Suppressor macrophage treated with lipopolysaccharide for 1 hour (primary cell): Measurements from ENCODE around the gene MTG1.

Source experiments
- DNase-seq, 3 donors: peaks; one replicate each; pipeline ENCODE4 v3.0.0-alpha.2; 2020 to 2022

MTG1 gene, protein sequence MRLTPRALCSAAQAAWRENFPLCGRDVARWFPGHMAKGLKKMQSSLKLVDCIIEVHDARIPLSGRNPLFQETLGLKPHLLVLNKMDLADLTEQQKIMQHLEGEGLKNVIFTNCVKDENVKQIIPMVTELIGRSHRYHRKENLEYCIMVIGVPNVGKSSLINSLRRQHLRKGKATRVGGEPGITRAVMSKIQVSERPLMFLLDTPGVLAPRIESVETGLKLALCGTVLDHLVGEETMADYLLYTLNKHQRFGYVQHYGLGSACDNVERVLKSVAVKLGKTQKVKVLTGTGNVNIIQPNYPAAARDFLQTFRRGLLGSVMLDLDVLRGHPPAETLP

GRCh38 chr10:133394064-133394663 lies at the start of gene MTG1:
Gene MTG1, plus strand, starts transcription at chr10:133394157. Its CDS starts 64 bp downstream, at chr10:133394221.
- DNase-seq: peak; percentile 97 to 100 (median 98)

- DNase-seq: no peak
Observed at GRCh38 chr10:133344236-133344635, 49.7 kb upstream of the MTG1 start.

DNA sequence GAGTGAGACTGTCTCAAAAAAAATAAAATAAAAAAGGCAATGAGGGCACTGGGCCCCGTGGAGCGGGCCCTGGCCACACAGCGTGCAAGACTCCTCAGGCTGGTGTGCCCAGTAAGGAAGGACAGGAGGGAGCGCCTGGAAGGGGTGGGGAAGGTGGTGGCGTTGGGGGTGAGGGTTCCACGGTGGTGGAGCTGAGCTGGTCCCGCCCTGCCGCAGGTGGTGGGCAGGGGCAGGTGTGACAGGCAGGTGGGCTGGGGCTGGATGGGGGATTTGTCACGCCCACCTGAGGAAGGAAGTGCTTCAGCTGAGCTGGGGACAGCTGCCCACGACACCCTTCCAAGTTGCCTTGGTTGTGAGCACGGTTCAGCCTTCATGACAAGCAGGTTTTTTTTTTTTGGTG lies 47.5 kb upstream of the MTG1 start:
- no peak for DNase-seq

GRCh38 chr10:133347710-133348517 lies 46.0 kb upstream of the MTG1 start:
- no peak for DNase-seq

- DNase-seq: no peak
Observed at GRCh38 chr10:133349160-133349568, 44.8 kb upstream of the MTG1 start.

GRCh38 chr10:133349577-133350011 lies 44.4 kb upstream of the MTG1 start:
- no peak for DNase-seq

GRCh38 chr10:133350283-133350949 lies 43.5 kb upstream of the MTG1 start:
- DNase-seq: no peak

- no peak for DNase-seq
Observed at GRCh38 chr10:133350950-133351329, 43.0 kb upstream of the MTG1 start.

DNA sequence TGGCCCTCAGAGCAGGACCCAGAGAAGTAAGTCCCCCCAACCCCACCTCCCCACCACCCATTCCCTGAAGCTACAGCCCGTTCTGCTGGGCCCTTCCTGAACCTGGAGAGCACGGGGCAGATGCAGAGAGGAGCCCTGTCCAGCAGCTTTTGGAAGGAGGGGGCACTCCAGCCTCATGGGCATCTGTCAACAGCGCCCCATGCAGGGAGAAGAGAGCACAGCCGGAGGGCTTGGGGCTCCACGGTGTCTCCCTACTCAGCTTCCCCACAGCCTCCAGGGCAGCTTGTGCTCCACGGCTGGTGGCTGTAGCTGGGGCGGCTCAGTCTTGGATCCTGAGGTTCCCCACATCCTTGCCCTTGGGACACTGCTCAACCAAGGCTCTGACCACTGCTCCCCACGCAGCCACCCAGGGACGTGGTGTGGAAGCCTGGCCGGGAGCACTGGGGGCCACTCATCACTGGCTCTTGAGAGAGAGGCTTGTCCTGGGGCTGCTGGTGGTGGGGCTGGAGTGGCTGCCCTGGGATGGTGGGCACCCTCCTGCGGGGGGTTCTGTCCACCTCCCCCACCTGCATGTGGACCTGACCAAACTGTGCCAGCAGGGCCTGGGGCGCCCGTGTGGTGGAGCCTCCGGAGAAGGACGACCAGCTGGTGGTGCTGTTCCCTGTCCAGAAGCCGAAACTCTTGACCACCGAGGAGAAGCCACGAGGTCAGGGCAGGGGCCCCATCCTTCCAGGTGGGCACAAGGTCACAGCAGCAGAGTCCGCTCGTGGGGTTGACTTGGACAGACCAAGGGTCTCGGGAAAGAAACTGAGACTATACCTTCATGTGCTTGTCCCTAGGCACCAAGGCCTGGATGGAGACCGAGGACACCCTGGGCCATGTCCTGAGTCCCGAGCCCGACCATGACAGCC lies 42.3 kb upstream of the MTG1 start:
- no peak for DNase-seq

DNA sequence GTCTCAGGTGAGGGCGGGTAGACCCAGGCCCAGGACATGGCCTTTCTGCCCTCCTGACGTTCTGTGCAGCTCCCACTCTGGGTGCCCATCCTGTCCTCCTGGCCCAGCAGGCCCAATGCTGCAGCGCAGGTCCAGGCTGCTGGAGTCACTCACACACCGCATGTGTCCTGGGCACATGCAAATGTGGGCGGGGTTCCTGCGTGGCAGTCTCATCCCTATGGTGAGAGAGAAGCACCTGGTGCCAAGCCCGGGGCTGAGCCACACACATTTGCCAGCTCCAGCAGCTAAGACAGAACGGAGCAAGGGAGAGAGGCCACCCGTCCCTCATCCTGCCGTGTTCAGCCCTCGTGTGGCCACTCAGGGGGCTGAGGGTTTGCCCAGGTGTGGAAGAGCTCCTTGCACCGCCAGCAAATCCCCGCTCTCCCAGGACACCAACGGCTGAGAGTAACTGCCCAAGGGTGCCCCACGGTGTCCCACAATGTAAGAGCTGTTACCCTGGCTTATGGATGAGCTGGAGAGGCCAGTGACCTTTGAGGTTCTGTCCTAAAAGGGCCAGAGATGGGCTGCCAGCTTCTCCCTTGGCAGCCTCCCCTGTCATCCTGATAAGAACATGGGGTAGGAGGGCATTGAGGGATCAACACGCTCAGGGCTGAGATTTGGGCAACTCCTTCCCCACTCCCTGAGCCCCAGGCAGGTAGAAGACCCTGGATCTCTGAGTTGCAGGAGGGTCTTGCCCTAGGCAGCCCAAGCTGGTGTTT lies 40.6 kb upstream of the MTG1 start:
- no peak for DNase-seq

GRCh38 chr10:133353988-133354605 lies 39.9 kb upstream of the MTG1 start:
- DNase-seq: no peak

GRCh38 chr10:133354672-133355240 lies 39.2 kb upstream of the MTG1 start:
- DNase-seq: no peak

GRCh38 chr10:133355266-133355665 lies 38.7 kb upstream of the MTG1 start:
- no peak for DNase-seq

DNA sequence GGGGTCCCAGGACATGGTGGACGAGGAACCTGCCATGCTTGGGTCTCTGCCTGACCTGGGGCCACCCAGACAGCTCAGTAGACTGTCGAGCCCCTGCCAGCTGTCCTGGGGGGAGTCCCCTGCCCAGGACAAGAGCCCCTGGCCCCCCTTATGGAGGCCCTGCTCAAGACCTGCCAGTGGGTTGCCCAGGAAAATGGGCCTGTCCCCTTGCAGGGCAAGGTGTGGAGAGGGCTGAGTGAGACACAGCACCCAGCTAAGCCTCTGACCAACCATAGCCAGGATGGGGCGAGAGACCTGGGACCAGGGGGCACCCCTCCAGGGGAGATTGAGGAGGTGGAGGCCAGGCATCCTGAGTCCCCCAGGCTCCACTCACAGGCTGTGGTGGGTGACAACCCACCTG lies 38.0 kb upstream of the MTG1 start:
- no peak for DNase-seq

- no peak for DNase-seq
Observed at GRCh38 chr10:133356549-133357284, 37.2 kb upstream of the MTG1 start.

DNA sequence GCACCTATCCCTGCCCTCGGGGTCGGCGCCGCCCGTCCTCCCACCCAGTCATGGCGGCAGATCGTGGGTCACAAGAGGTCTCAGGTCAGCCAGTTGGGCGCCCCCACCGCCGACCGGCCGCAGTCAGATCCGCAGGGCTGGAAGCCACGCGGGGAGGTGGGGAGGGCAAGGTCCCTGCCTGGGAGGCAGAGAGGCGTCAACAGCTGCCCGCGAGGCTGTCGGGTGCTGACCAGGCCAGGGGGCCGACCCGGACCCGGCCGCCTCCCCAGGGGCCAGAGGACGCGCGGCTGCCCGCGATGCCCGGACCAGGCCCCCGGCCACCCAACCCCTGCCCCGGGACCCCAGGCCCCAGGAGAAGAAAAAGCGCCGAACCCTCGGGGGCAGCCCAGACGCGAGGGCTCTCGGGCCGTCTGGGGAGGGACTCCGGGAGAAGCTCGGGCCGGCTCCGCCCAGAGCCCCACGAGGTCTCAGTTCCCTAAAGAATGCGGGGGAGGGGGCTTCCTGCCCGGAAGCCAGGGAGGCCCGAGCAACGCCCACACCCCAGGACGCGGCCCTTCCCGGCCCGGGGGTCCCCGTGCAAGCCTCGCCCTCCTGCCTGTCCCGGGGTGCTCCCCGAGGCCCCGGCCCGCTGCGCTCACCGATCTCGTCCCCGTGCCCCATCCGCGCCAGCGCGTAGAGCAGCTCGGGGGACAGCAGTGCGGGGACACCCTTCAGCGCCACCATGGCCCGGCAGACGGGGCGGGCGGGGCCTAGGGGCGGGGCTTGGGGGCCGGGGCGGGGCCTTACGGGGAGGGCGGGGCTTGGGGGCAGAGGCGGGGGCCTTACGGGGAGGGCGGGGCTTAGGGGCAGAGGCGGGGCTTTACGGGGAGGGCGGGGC lies 36.4 kb upstream of the MTG1 start, which contains the start of gene FUOM:
FUOM (minus strand) TSS at position 735 of the 877 bp plus-strand sequence; CDS start at position 723, 12 bp downstream.
- peak; percentile 95 to 98 (median 95) for DNase-seq

DNA sequence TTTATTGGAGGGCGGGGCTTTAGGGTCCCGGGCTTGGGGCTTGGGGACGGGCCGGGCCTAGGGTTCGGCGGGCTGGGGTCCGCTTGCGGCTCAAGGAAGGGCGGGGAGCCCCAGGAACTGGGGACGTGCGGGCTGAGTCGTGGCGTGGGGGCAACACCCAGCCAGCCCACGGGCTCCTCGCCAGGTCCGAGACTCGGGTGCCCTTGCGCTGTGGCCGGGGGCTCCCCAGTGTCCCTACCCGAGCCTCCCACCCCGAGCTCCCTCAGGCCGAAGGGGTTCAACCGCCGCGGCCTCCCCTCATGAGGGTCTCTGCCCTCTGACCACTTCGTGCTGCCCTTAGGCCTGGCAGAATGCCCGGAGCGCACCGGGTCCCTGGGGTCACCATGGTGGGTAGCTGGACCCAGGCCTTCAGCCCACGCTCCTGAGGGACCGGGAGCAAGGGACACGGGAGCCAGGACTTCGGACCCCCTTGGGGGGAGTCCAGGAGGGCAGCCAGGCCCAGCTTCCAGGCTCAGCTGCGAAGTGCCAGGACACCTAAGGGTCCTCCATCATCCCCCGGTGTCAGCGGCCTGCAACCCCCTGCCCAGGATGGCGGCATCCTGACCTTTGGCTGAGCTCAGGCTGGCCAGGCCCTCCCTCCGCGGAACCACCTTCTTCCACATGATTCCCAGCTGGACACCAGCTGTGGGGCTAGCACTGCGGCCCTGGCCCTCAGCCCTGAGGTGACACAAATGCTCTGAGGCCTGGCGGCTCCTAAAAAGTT lies 35.6 kb upstream of the MTG1 start:
- no peak for DNase-seq

DNA sequence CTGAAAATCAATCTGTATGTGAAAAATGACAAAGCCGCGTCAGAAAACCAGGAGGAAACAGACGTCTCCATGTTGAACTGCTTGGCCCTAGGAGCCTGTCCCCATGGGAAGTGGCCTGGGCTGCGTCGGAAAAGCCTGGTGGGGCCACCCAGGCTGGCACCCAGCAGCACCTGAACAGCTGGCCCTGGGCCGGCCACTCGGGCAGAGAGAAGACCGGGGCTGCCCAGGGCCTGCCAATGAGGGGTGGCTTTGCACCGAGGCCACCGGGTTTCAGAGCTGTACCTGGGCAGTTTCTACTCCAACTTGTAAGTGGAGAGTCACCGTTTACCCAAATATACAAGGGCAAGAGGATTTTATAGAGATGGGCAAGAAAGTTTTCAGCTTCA lies 35.0 kb upstream of the MTG1 start:
- no peak for DNase-seq
